Activated CD8-positive, alpha-beta memory T cell treated with anti-CD3 and anti-CD28 coated beads for 48 hours (primary cell): ENCODE results near the gene LRRC9.
"Not testable (repeated sequence)": the region's sequence is repeated elsewhere in the genome, so short reads cannot be mapped to it uniquely, and the experiment has no call there.

Experiments
- DNase-seq, 3 experiments: peaks; one replicate each; pipeline ENCODE4 v3.0.0-alpha.2; 2020; ENCODE audit warnings: low read depth in 2 of 3, low spot score in 2 of 3

The LRRC9 gene

GRCh38 chr14:60058087-60058486, 138.1 kb downstream of the LRRC9 start:
- DNase-seq, result no peak

DNA sequence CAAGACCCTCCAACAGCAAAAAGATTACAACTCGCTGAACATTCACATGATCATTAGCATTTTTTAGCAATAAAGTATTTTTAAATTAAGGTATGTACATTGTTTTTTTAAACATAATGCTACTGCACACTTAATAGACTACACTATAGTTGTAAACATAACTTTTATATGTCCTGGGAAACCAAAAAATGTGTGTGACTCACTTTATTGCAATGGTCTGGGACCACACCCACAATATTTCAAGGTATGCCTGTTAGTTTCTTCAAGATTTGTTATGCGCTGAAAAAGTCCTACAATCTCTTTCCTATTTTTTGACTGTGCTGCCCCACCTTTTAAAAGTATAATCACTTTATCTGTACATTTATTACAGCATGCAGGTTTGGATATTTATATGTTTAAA, 141.4 kb downstream of the LRRC9 start:
- no peak for DNase-seq

DNA sequence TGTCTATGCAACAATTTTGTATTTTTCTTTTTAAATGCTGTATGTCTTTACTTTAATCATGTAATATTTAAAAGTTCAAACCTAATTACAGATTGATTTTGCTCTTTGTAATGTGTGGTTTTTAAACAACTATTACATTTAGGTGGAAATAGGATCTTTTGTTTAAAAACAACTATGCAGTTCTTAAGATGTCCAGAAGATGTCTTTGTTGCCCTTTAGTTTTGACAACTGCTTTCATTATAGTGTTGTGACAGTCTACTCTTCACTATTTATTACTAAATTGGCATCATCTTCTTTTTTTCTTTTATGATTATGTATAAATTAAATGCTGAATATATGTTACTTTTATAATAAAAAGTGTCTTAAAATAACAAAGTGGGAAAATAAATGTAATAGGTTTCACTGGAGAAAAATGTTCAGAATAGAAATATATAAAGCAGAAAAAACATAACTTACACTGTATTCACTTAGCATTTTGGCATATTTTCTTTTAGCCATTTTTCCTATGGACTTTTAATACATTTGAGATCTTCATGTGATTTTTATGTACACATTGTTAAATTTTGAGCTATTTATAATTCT, 144.6 kb downstream of the LRRC9 start:
- no peak for DNase-seq

GRCh38 chr14:60067882-60068281, 147.9 kb downstream of the LRRC9 start:
- no peak for DNase-seq

GRCh38 chr14:60079723-60080122, 159.8 kb downstream of the LRRC9 start:
- no peak for DNase-seq

- DNase-seq, result no peak
These were observed 165.1 kb downstream of the LRRC9 start for GRCh38 chr14:60085085-60085484.

- DNase-seq, result no peak
These were observed 165.7 kb downstream of the LRRC9 start for GRCh38 chr14:60085693-60086092.

DNA sequence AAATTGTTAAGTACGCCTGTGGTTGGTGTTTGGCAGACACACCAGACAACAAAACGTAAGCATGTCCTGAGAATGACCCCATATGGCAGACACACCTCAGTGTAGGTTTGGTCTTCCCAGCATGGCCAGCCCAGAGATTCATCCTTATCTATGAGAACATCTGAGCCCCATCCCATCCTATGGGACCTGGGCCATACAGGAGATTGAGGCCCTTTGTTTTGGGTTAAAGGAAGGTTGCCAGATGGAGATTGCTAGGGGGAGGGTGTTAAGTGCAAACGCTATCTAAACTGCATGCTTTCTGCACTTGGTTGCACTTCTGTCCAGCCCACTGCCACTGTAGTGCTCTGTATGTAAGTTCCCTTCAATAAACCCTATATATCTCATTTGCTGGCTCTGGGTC, 167.7 kb downstream of the LRRC9 start:
- DNase-seq, result no peak

DNA sequence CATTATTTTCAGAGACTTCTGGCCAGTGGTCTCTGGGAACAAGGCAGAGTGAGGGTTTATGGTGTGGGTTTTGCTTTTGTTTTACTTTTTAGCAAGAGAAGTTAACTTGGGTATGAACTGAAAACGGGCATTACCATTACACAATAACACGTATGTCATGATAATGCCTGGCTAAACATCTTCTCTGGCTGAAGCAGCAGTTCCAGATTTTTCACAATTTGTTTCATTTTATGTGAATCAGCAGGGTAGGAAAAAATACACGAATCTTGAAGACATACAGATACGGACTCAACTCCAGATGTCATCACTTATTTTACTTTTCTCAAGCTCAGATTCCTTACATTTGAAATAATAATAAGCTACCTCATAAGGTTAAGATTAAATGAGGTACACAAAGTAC, 169.3 kb downstream of the LRRC9 start:
- DNase-seq, result no peak

- DNase-seq, result no peak
These were observed 171.0 kb downstream of the LRRC9 start for GRCh38 chr14:60090864-60091519.

DNA sequence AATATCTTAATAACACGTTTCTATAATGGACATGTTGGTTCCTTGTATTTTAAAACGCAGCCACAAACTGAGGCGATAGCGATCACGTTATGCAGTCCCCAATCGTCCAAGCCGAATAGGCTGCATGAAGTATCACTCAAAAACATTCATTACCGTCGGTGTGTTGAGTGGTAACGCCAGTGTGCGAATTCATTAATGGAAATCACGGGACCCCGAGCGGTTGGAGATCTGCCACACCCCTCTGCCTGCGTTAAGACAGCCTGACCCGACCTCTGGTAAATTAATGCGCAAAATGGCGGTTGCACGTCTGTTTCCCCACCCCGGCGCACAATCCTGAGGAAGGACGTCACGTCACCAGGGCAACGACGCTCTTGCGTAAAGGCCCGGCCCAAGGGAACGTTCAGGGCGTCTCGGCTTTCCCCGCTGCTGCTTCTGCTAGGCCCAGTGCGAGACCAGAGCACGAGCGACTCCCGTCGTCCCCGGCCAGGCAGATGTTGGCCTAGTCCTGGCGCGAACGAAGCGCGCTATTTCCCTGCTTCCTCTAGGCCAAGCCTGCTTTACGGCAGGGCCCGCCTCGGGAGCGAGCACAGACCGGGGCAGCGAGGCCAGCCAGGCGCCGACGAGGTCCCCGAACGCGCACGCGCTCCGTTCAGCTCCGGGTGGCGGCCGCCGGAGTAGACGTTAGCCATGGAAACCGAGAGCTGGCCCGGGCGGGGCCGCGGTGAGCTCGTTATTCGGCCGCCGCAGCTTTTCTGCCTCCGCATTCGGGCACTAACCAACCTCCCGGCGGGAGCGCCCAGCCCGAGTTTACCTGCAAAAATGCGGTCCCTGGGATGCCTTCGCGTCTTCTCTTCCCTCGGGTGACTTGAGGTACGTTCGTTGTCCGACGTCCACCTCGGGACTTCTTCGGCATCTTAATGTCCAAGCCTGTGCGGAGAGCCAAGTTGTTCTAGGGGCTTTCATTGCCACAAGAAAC, 171.9 kb downstream of the LRRC9 start, which contains the start of gene PCNX4:
TSS of gene PCNX4 (plus strand) at position 374 of the 976 bp plus-strand sequence. CDS start 15,716 bp downstream, outside the sequence.
- peak; percentile 74 to 86 (median 86) for DNase-seq

DNA sequence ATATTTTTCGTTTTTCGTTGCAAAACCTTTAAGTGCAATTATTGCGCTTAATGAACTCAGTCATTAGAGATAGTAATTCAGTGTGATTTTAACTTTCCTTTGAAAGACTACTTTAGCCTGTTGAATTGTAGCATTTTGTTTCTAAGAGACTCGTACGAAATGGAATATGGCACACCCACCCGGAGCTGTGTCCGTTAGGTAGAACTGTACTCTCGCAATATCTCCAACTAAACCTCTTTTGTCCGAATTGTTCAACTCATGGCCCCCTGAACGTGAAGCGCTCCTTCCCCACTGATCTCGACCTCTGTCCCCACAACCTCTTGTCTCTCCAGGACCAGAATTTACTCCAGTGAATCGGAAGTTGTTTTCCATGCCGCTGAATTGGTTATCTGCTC, 172.6 kb downstream of the LRRC9 start:
- DNase-seq, result no peak

GRCh38 chr14:60093080-60093479, 173.1 kb downstream of the LRRC9 start:
- no peak for DNase-seq

GRCh38 chr14:60093606-60094005, 173.7 kb downstream of the LRRC9 start:
- no peak for DNase-seq

DNA sequence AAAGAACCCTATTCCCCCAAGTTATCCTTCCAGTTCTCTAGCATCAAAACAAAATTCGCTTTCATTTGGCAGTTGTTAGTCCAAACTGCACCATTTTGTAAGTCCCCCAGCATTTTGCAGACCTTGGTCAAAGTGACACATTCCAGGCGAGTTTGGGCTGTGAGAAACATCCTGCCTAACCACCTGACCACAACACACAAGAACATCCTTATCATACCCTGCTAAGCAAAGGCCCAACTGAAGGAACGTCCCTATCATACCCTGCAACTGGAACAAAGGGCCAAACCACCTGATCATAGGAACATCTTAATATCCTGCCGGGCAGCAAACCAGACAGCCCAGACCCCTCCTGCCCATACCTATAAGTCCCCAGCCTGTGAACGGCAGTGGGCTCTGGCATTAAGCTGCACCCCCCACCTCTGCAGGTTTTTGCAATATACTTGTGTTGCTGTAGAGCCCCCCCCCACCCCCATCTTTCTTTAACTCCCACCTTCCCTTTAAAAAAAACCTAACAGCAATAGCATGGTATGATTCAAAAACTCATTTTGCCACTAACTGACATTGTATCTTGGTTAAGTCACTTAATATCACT, 174.5 kb downstream of the LRRC9 start:
- no peak for DNase-seq

DNA sequence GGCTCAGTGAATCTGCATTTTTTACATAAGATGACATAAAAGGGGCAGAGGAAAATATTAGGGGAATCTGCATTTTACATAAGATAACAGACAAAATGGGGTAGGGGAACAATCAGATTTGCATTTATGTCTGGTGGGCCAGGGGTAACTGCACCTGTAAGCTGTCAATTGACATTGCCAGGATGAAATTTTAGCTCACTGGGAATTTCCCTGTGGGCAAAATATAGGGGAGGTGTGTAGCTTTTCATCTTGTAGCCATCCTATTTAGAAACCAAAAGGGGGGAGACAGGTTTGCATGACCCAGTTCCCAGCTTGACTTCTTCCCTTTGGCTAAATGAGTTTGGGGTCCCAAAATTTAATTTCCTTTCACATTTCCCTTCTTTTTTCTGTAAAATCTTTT, 175.3 kb downstream of the LRRC9 start:
- DNase-seq, result no peak

DNA sequence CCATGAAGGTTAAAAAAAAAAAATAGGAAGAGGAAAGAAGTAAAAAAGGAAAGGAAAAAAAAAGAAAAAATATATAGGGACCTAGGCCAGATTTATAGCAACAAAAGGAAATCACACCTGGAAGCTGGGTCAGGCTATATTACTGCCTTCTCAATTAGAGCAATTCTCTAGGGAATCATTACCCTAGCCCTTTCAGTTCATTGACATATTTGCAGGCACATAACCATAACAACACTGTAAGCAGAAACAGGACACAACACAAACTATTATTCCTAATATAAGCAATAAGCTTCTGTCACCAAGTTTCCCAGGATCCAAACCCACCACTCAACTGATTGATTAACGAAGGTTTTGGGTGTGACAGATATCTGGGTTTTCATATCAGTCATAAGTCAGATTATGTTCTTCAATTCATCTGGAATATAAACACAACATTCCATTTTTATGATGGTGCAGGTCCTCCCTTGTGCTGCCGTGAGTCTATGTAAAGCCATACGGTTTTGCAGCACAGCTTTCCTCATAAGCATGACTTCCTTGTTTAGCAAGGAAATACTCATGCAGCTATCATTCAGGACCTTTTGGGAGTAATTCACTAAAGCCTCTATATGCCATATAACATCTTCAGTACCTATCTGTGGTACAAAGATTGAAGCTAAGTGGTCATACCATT, 176.0 kb downstream of the LRRC9 start:
- DNase-seq, result no peak

- DNase-seq, result no peak
These were observed 178.0 kb downstream of the LRRC9 start for GRCh38 chr14:60097974-60098373.

DNA sequence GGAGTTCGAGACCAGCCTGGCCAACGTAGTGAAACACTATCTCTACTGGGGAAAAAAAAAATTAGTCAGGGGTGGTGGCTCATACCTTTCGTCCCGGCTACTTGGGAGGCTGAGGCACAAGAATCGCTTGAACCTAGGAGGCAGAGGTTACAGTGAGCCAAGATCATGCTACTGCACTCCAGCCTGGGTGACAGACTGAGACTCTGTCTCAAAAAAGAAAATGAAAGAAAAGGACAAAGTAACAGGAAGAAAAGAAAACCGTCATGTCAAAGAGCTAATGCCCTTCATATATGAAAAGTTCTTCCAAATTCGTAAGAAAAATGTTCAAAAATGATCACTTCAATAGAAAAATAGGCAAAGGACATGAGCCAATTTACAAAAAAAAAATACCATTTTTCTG, 179.9 kb downstream of the LRRC9 start:
- not testable (repeated sequence) for DNase-seq

DNA sequence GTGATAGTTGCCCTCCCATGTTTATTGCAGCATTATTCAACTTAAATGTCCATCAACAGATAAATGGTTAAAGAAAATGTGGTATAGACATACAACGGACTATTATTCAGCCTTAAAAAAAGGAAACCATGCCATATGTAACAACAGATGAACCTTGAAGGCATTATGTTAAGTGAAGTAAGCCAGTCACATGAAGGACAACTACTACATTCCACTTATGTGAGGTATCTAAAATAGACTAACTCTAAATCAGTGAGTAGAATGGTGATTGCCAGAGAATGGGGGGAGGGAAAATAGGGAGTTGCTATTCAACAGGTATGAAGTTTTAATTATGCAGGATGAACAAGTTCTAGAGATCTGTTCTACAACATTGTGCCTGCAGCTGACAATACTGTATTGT, 181.8 kb downstream of the LRRC9 start:
- no peak for DNase-seq

GRCh38 chr14:60102389-60102788, 182.4 kb downstream of the LRRC9 start:
- no peak for DNase-seq
